Stimulated activated CD8-positive, alpha-beta memory T cell treated with anti-CD3 and anti-CD28 coated beads, Interleukin-4, amount 100 ng/mL, for 24 hours (primary cell): ENCODE data around the gene CHAD.
"Not testable (repeated sequence)": the region's sequence is repeated elsewhere in the genome, so short reads cannot be mapped to it uniquely, and the experiment has no call there.

Experiments used
- DNase-seq: peaks from one replicate; pipeline ENCODE4 v3.0.0-alpha.2; 2020; ENCODE audit warnings: low read depth

CHAD gene

DNA sequence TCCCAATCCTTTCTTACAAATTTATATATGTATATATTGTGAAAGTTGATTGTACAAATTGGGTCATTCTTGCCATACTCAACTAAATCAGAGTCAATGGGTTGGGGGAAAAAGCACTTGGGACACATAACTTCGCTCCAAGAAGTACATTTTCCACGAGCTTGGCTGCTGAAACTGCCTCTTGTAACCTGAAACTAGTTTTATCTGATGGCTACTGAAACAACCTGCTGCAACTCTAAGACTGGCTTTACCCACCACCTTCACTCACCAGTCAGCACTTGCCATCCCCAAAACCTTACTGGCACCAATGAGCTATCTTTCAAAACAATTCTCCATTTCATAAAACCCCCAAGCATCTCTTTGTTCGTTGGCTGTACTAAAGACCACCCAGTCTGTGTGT, 25.1 kb upstream of the CHAD start:
- no peak for DNase-seq

DNA sequence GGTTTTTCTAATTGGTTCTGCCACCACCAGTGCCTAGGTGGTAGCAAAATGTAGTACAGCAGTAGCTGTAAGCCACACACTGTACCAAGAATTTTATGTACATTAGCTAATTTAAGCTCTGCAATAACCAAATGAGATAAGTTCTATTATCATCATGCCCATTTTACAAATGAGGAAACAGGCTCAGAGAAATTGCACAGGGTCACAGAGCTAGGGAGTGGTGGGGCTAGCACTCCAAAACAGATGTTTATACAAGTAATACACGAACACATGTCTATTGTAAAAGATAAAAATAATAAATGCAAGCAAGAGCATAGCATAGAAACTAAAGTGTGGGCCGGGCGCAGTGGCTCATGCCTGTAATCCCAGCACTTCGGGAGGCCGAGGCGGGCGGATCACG, 23.5 kb upstream of the CHAD start:
- no peak for DNase-seq

DNA sequence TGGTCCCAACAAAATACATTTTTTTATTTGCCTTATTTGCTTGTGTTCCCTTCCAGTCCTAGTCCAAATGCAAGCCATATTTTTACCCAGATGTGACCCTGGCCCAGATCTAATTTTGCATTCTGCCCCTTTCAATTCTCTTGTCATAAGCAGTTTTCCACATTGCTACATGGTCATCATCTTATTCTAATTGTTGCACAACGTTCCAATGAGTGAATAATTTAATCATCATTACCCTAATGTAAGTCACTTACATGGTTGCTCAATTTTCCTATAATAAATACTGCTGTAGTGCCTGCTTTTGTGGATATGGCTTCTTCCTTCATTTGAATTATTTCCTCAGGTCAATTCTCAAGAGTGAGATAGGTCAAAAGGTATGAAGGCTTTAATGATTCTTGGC, 22.8 kb upstream of the CHAD start:
- no peak for DNase-seq

DNA sequence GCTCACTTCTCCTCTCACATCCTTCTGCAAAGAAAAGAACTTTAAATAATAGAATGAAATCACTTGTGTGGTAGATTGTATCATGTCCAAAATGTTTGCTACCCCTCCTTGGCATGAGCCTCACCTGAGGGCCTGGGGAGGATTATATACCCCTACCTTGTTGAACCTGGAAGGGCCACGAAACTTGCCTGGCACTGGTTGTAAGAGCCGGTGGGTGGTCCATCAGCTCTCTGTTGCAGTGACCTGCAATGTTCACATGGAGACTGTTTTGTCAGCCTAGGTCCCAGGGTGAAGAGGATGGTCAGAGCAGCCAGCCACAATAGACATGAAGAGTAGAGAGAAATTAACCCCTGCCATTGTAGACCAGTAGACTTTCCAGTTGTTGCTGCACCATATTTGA, 20.2 kb upstream of the CHAD start:
- DNase-seq = no peak

DNA sequence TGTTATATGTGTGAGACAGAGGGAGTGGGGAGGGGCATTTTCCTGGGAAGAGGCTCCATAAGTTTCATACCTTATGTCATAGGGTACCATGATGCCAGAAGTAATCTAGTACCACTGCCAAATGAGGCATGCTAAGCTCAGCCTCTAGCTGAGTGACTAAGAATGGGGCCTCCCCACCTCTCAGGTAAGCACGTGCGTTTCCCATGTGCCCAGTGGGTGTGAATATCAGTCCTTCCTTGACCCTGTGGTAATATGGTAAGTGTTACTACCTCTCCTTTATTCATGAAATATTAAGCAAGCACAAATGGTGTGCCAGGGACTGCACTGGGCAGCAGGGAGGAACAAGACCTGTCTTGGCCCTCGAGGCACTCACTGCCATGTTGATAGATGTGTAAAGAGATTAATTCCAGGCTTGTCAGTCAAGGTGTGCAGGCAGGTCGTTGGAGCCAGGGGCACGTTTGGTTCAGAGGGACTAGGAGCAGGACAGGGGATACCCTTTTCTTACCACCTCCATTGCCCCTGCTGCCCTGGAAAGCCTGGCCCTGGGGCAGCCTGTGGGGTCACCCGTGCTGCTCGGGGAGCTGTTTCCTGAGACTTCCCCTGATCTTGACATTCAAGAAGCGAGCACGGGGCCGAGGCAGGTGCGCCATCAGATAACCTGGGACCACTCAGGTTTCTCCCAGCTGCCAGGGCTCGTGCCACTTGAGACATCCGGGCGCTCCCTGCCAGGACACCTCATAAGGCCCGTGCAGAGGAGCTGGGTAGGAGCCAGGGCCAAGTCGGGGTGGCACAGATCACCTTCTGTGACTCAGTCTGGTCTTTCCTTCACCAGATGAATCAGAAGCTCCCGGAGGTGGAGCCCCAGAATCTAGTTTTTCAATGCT, 18.8 kb upstream of the CHAD start:
- DNase-seq = no peak

DNA sequence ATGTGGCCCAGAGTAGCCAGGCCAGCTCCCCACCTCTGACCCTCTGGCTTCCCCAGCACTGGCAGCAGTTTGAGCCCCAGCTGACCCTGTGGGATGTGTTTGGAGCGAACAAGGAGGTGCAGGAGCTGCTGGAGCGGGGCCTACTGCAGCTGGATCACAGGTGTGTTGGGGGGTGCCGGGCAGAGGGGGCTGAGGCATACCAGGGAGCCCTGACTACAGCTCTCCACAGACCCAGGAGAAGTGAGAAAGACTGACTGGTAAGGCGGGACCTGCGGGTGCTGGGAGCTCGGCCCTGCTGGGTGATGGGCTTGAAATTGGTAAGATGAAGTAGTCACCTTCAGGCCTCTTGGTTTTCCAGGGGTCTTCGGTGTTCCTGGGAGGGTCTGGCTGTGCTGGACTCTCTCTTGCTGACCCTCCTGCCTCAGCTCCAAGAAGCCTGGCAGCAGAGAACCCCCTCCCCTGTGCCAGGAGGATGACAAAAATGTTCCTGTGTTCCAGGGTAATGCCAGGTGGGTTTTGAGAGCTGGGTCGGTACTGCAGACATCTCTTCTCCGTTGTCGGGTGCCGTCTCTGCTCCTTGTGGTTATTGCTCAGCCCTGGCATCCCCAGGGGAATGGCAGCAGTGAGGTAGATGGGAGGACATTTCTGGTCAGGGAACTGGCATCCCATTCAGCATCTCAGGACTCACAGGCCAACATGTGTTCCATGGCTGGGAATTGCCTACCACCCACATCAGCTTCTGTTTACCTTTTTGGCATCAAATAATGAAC, 15.9 kb upstream of the CHAD start:
- DNase-seq = no peak

DNA sequence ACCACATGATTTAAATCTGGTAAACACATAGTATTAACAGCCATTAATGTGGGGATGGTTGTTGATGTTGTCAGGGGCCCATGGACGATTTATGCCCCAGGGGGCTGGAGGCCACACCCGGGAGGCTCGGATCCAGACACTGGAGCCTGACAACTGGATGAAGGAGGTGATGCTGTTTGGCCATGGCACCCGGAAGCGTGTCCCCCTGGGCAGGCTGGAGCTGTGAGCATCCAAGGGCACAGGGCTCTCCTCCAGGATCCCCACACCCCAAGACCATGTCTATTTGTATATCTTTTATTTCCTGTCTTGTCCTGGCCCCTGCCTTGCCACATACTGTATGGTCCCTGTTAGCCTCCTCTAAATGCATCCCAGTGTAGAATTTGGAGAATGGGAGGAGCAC, 14.6 kb upstream of the CHAD start:
- DNase-seq = no peak

DNA sequence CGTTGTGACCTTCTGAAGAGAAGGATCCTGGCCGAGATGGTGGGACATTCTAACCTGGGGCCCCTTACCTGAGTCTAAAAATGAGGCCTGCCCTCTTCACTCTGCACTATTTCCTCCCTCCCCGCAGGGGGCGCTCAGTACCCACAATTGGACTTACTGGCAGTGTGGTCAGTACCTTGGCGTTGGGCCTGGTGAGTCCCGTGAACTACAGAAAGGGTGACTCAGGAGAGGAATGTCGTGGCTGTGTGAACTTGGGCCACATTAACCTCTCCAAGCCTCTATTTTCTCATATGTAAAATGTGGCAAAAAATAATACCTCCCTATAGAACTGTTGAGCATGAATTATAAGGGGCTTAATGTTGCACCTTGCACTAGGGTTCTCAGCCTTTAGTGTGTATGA, 13.8 kb upstream of the CHAD start:
- peak; percentile 52 for DNase-seq

DNA sequence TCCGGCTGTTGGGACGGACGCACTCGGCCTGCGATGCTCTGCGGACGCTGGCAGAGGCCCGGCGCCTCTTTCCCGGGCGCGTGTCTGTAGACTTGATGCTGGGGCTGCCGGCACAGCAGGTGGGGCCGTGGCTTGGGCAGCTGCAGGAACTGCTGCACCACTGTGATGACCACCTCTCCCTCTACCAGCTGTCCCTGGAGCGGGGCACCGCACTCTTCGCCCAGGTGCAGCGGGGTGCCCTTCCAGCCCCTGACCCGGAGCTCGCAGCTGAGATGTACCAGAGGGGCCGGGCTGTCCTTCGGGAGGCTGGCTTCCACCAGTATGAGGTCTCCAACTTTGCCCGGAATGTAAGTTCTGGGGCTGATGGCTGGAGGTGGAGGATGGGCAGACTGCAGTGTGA, 13.4 kb upstream of the CHAD start:
- no peak for DNase-seq

DNA sequence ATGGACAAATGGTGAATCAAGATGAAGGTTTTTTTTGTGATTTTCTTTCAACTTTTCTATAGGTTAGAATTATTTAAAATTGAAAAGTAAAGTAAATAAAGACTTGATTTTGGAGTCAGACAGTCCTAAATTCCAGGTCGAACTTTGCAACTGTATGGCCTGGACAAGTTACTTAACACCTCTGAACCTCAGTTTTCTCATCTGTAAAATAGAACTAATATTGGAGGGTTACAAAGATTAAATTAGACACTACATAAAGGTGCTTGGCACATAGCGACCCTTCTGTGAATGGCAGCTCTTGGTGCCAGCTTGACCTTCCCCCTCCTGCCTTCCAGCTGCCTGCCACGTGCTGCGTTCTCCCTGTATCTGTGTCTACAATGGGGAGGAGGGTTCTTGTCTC, 13.0 kb upstream of the CHAD start:
- no peak for DNase-seq

DNA sequence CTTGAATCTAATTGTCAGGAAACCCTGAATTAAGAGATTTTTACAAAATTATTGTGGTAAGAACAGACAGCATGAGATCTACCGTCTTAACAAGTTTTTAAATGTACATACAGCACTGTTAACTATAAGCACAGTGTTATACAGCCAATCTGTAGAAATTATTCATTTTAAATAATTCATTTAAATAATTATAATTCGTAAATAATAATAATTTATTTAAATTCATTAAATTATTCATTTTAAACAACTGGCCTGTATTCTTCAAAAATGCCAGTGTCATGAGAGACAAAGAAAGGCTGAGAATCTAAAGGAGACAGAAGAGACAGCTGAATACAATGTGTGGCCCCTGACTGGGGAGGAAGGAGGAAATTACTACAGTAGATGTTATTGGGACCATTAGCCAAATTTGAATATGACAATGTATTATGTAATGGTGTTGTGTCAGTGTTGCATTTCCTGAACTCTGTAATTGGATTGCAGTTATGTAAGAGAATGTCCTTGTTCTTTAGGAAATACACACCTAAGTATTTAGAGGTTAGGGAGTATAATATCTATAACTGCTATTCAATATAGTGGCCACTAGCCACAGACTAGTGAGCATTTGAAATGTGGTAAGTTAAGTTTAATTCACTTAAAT, 12.3 kb upstream of the CHAD start:
- no peak for DNase-seq

DNA sequence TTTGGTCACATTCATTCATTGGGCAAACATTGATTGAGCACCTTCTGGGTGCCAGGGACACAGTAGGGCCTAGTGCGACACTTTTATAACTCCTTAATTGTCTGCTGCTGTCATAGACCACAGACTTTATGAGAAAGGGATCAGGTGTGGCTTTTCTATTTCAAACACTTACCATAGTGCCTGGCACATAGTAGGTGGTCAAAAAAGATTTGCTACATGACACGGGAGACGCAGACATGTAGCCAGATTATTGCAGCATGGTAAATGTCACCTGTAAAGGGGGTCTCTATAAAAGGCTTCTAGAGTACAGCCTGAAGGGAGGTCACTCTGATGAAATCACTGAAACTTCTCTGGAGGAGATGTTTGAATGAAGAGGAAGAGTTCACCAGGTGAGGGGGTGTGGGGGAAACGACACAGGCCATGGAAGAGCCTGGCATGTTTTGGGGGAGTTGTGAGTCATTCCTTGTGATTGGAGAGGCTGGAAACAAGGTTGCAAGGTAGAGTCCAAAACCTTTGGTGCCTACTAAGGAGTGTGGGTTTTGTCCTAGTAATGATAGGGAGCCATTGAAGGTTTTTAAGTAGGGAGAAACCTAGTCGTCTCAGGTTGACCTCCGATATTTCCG, 11.6 kb upstream of the CHAD start:
- no peak for DNase-seq

DNA sequence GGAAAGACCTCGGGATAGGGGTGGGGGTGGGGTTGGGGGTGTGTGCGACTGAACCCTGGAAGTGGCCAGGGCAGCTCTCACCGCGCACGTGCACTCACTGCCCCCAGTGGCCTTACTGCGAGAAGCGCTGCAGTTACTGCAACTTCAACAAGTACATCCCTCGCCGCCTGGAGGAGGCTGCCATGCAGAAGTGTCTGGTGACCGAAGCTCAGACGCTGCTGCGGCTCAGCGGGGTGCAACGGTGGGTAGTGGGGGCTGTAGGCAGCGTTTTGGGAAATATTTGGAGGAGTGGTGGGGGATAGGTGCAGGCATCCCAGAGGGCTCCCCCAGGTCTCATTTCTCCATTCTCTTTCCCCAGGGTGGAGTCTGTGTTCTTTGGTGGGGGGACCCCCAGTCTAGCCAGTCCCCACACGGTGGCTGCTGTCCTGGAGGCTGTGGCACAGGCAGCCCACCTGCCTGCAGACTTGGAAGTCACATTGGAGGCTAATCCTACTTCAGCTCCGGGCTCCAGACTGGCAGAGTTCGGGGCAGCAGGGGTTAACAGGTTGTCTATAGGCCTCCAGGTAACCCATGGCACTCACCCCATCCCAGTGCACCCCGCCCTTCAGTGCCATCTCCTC, 11.0 kb upstream of the CHAD start:
- peak; percentile 51 for DNase-seq

DNA sequence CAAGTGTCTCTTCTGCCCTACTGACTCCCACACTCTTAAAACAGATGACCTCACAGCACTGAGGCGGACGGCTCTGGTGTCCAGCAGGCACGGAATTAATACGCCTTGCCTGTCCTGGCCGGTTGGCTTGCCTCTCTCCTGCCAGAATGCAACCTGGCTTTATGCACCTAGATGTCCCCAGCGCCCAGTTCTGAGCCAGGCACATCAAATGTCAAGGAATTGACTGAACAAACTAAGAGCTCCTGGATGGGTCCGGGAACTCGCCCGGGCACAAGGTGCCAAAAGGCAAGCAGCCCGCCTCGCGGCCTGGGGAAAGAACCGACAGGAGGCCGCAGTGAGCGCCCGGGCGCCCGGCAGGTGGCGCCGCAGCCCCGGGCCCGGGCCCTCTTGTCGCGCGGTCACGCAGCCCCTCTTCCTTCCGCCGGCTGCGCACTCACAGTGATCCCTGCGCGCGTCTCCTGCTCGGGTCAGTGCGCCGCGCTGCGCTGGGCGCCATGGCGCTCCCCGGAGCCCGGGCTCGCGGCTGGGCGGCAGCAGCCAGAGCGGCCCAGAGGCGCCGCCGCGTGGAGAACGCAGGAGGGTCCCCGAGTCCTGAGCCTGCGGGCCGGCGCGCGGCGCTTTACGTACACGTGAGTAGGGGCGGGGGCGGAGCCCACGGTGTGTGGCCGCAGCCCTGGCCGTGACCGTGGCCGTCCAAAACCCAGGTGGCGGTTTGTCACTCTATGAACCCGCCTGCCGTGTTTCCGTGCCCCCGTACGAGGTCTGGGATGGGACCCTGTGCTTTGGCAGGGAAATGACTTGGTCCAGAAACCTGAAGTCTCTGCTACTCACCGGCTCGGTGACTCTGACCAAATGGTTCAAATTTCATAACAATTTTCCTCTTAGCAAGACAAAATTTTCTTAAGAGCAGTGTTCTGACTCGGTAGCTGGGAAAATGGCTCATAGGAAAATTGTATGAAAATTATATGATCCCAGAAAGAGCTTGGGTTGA, 10.0 kb upstream of the CHAD start, which contains the start of gene RSAD1:
Gene RSAD1, plus strand, starts transcription at position 470 of the 991 bp plus-strand sequence. Its CDS starts 25 bp downstream, at position 495.
- peak; percentile 75 for DNase-seq

DNA sequence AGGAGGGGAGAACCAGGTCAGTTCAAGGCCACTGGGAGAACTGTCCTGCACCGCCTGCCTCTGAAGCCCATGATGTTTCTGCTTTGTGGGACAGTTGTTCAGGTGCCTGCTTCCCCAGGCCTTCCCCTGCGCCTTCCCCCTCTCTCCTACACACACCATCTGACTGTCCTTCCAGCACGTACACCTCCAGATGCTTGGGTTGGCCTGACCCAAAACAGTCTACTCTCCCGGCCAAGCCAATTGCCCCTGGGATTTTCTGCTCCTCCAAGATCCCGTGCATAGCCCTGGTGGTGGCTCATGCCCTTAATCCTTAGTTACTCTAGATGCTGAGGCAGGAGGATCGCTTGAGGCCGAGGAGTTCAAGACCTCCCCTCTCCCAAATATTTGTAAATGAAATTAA, 9.3 kb upstream of the CHAD start:
- no peak for DNase-seq

DNA sequence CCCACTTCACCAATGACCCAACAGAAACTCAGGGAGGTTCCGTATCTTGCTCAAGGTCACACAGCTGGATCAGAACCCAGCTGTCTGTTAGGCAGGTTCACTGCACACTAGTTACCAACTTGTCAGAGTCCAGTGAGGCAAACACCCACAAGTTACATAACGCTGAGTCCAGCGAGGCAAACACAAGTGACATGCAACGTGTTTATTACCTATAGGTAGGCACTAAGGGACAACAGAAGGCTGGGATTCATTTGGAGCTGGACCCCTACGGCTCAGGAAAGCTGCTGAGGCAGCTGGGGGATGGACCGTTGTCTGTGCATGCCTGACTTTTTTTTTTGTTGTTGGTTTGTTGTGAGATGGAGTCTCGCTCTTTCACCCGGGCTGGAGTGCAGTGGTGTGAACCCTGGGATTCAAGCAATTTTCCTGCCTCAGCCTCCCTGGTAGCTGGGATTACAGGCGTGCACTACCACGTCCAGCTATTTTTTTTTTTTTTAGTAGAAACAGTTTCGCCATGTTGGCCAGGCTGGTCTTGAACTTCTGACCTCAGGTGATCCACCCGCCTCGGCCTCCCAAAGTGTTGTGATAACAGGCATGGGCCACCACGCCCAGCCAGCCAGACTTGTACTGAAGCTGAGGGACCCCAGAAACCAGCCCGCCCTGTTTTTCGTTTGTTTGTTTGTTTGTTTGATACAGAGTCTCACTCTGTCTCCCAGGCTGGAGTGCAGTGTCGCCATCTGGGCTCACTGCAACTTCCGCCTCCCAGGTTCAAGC, 8.1 kb upstream of the CHAD start:
- no peak for DNase-seq

DNA sequence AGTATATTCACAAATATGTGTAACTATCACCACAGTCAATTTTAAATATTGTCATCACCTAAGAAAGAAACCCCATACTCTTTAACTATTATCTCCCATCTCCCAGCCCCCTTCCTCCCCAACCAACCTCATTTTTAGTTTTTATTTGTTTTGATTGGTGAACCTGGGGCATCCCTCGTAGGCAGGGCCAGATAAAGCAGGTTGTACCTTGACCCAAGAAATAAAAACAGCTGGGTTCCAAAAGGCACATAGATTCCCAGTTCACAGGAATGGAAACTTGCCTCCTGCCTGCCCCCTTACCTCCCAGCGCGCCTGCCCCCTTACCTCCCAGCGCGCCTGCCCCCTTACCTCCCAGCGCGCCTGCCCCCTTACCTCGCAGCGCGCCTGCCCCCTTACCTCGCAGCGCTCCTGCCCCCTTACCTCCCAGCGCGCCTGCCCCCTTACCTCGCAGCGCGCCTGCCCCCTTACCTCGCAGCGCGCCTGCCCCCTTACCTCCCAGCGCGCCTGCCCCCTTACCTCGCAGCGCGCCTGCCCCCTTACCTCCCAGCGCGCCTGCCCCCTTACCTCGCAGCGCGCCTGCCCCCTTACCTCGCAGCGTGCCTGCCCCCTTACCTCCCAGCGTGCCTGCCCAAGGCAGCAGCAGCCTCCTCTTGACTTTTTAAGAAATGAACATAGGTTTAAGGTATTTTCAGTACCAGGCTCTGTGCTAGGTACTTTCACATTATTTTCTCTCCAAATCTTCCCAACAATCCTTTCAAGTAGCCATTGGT, 7.3 kb upstream of the CHAD start:
- not testable (repeated sequence) for DNase-seq

DNA sequence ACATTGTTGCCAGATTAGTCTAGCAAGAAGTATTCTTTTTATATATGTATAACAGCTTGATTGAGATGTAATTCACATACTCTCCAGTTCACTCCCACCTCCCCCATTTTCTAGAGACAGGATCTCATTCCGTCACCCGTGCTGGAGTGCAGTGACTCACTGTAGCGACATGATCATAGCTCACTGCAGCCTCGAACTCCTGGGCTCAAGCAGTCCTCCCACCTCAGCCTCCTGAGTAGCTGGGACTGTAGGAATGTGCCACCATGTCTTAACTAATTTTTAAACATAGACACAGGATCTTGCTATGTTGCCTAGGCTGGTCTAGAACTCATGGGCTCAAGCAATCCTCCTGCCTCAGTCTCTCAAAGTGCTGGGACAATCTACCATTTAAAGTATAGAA, 6.7 kb upstream of the CHAD start:
- DNase-seq = no peak

DNA sequence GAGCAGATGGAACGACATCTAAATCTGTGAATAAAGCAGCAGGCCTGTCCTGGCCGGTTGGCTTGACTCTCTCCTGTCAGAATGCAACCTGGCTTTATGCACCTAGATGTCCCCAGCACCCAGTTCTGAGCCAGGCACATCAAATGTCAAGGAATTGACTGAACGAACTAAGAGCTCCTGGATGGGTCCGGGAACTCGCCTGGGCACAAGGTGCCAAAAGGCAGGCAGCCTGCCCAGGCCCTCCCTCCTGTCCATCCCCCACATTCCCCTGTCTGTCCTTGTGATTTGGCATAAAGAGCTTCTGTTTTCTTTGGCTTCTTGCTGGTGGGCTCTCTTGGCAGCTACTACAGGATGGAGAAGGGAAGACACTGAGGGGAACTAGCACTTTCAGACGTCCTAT, 5.8 kb upstream of the CHAD start:
- DNase-seq = no peak
